Psoas muscle (tissue), 8 donors: ENCODE data around the gene CRISPLD2. TPM values are rescaled to one million over a fixed set of nuclear protein-coding genes. Genes with fewer than 3 reads are reported as not detected.
"Not testable (repeated sequence)": the region's sequence is repeated elsewhere in the genome, so short reads cannot be mapped to it uniquely, and the experiment has no call there.

Experiments used
- ATAC-seq, 4 donors: fragments of 200-7000 bp; cut with Tn5 transposase; one replicate each; pipeline ENCODE4 v1.9.1; 2020; ENCODE audit warnings: moderate library complexity in 3 of 4, mild to moderate bottlenecking in 2 of 4
- DNase-seq, 2 donors: peaks; one replicate each; pipeline ENCODE4 v3.0.0-alpha.2; 2020
- H3K27ac ChIP-seq: fragments of 200-600 bp; one replicate; pipeline ENCODE4 v1.8.0; 2022
- H3K27me3 ChIP-seq, 3 donors: fragments of 200-600 bp in 1 of 3; one replicate each; pipeline versions ENCODE4 v1.6.1 to v1.8.0; 2013 to 2022; ENCODE audit warnings: low read length in 2 of 3, mild to moderate bottlenecking in 2 of 3, moderate library complexity in 1 of 3; ENCODE audit not compliant: insufficient read depth in 3 of 3
- H3K36me3 ChIP-seq, 2 donors: fragments of 200-600 bp in 1 of 2; one replicate each; pipeline versions ENCODE4 v1.6.1 to v1.8.0; 2013 to 2022; ENCODE audit warnings: low read depth in 1 of 2, mild to moderate bottlenecking in 1 of 2, moderate library complexity in 1 of 2; ENCODE audit not compliant: insufficient read depth in 1 of 2
- H3K4me1 ChIP-seq: fragments of 200-600 bp; one replicate; pipeline ENCODE4 v1.8.0; 2022
- H3K4me3 ChIP-seq: fragments of 200-600 bp; one replicate; pipeline ENCODE4 v1.8.0; 2022; ENCODE audit warnings: mild to moderate bottlenecking
- H3K9me3 ChIP-seq: fragments of 200-600 bp; one replicate; pipeline ENCODE4 v1.8.0; 2022
- WGBS, 3 donors: extraction: QIAGEN DNeasy Blood & Tissue Kit; methylation state at CpG; one replicate each; pipeline versions ENCODE4 v1.1.6 to v1.1.7; 2013; 5-methylcytosine and 5-hydroxymethylcytosine counted together
- intact Hi-C, 2 donors: fragments of 100-400 bp; cut with DNase I; formaldehyde crosslinking; loops; one replicate each; pipeline versions ENCODE4 v1.11.0 to v1.14.2; 2022
- polyA plus RNA-seq, 3 donors: library from polyadenylated mRNA; stranded (reverse); fragments of 200-250 nt; gene quantifications; one replicate each; pipeline ENCODE4 v1.2.3, GENCODE V29; 2013
- total RNA-seq, 4 donors: library from RNA; stranded (reverse); fragmentation: NEBNext Ultra II Directional in 2 of 4; extraction: Animal tissue kit (Norgen Biotek cat#: 25700) in 2 of 4; gene quantifications; one replicate each; pipeline versions ENCODE4 v1.2.1 to v1.2.4, GENCODE V29; 2021 to 2023
- TF ChIP-seq, protein P1 (sequence below): fragments of 200-600 bp; IDR thresholded peaks from one replicate; pipeline ENCODE4 v1.8.0; 2022; ENCODE audit warnings: antibody characterized with exemption
- donor health status: healthy with polysubstance abuse.
- donor health status: DM: no; HTN: no; CAD: no; lungs with moderate emphysema.
- donor health status: Bipolar disorder and iron deficiency.
- donor health status: healthy.
- donor health status: DM: yes; HTN: yes; CAD: no.
- donor health status: DM: no; HTN: no; CAD: no.
- donor health status: DM: no; HTN: no; CAD: no.
- donor health status: DM: yes; HTN: yes; CAD: no.

The CRISPLD2 gene
- total and polyA plus RNA-seq, 7 donors = 7.1 to 28.6 (median 11.5) TPM

DNA sequence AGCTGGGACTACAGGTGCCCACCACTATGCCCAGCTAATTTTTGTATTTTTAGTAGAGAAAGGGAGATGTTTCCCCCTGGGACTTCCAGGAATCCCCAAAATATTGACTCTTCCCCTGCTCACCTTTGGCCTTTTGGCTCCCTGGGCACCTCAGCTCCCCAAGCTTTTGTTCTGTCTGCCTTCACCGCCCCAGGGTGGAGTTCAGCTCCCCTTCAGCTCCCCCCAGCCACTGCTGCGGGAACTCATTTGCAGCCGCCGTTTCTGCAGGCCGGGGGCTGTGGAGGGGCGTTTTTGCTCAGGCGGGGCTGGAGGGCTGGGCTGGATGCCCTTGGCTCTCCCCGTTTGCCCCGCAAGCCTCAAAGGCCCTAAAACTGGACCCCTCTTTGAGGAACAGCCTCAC lies 47.9 kb downstream of the CRISPLD2 start:
- Histone ChIP-seq H3K4me1 (peaks cover 7% of the 10 kb centered on the region), H3K27me3 (peaks cover 0 to 5% (median 3%) of the 10 kb centered on the region in 3 donors), H3K36me3 (no peaks in the 10 kb centered on the region), H3K4me3 (no peak overlapping the region), H3K27ac (no peak overlapping the region), H3K9me3 (no peaks in the 10 kb centered on the region)
- WGBS, 3 donors = 74 to 83% (median 83%) methylated on average over 9 of the region's 9 CpGs
- intact Hi-C loops = no loop called here
- TF ChIP-seq, protein P1, sequence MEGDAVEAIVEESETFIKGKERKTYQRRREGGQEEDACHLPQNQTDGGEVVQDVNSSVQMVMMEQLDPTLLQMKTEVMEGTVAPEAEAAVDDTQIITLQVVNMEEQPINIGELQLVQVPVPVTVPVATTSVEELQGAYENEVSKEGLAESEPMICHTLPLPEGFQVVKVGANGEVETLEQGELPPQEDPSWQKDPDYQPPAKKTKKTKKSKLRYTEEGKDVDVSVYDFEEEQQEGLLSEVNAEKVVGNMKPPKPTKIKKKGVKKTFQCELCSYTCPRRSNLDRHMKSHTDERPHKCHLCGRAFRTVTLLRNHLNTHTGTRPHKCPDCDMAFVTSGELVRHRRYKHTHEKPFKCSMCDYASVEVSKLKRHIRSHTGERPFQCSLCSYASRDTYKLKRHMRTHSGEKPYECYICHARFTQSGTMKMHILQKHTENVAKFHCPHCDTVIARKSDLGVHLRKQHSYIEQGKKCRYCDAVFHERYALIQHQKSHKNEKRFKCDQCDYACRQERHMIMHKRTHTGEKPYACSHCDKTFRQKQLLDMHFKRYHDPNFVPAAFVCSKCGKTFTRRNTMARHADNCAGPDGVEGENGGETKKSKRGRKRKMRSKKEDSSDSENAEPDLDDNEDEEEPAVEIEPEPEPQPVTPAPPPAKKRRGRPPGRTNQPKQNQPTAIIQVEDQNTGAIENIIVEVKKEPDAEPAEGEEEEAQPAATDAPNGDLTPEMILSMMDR = no peak
- ATAC-seq (no peak), DNase-seq (peak in 1 of 2 donors; percentile 30)

DNA sequence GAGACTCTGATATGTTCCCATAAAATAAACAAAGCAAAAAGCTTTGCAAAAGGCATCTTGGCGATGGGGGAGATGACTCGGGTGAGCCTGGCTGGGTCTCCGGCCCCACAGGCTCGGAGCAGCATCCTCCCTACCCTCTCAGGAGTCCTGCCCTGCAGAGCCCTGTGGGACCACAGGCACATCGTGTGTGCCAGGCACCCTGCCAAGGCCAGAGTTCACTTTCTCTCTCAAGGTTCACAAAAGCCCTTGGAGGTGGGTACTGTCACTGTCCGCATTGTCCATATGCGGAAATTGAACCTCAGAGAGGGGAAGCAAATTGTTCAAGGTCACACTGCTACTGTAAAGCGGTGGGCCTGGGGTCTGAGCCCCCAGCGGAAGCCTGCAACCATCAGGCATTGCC lies 48.5 kb downstream of the CRISPLD2 start:
- no peaks in the 10 kb centered on the region for H3K36me3 ChIP-seq

DNA sequence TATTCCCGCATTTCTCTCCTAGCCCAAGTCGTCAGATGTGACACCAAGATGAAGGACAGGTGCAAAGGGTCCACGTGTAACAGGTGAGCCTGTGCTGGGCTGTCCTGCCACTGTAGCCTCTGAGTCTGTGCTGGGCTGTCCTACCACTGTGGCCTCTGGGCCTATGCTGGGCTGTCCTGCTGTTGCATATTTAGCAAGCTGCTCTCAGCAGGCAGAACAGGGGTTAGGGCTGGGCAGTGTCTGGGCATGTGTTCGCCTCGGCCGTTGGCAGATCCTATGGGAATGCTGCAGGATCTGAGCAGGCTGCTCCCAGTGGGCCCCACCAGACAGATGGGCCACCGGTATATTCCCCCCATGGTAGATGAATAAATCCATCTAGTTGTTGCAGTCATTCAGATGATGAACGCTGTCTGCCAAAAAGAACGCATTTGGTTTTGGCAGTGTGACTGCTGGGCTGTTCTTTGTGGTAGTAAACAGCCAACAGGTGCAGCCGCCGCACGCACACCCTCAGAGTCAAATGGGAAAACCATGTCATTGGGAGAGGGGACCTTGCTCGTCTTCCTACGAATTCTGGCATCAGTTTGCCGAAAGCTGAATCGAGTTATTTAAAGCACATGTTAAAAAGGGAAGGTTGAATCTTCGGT lies 49.2 kb downstream of the CRISPLD2 start:
- H3K4me3 ChIP-seq = peak overlapping the region; percentile 6
- WGBS, 3 donors = 29 to 49% (median 42%) methylated on average over 17 of the region's 17 CpGs
- no peaks in the 10 kb centered on the region for H3K9me3 ChIP-seq
- ATAC-seq (peak; percentile 68 to 87 (median 80)), DNase-seq (peak in 1 of 2 donors; percentile 44)
- H3K27me3 ChIP-seq = peaks cover 0 to 2% (median 0%) of the 10 kb centered on the region in 3 donors
- intact Hi-C loops = no loop called here
- no peaks in the 10 kb centered on the region for H3K36me3 ChIP-seq
- peak overlapping the region; percentile 67 for H3K27ac ChIP-seq
- TF ChIP-seq, protein P1 = no peak
- H3K4me1 ChIP-seq = peaks cover 7% of the 10 kb centered on the region

More for the DNA sequence above, 48.5 kb downstream of the CRISPLD2 start:
- H3K4me3 ChIP-seq = no peak overlapping the region
- peaks cover 0 to 3% (median 2%) of the 10 kb centered on the region in 3 donors for H3K27me3 ChIP-seq
- TF ChIP-seq, protein P1 = no peak
- peak overlapping the region; percentile 67 for H3K27ac ChIP-seq
- intact Hi-C loops = no loop called here
- peak in 1 of 2 donors; percentile 36 for DNase-seq
- H3K9me3 ChIP-seq = no peaks in the 10 kb centered on the region
- H3K4me1 ChIP-seq = peaks cover 7% of the 10 kb centered on the region
- no peak for ATAC-seq
- 69 to 79% (median 77%) methylated on average over 9 of the region's 9 CpGs for WGBS, 3 donors

DNA sequence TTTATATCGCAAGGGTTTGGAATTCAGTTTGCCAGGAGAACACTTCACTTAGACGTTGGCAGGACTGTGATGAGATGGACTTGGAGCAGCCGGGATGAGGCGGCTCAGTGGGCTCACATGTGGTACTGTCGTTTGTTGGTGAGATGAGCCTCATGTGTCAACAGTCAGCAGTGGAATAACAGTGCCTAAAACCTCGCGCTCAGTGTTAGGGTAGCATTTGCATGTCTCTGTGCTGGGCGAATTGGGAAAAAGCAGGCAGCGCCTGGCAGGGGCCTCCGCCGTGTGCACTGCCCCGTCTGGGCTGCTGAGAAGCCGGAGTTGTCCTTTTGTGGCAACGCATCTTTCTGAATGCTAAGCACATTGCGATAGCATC lies 49.7 kb downstream of the CRISPLD2 start:
- Histone ChIP-seq H3K9me3 (no peaks in the 10 kb centered on the region), H3K4me3 (peak overlapping the region; percentile 6), H3K27ac (peak overlapping the region; percentile 67), H3K27me3 (no peaks in the 10 kb centered on the region), H3K4me1 (peaks cover 7% of the 10 kb centered on the region), H3K36me3 (no peaks in the 10 kb centered on the region)
- intact Hi-C loops = no loop called here
- DNase-seq (peak in 1 of 2 donors; percentile 20), ATAC-seq (peak; percentile 57 to 74 (median 63))
- TF ChIP-seq, protein P1 = no peak
- 37 to 61% (median 48%) methylated on average over 15 of the region's 15 CpGs for WGBS, 3 donors

DNA sequence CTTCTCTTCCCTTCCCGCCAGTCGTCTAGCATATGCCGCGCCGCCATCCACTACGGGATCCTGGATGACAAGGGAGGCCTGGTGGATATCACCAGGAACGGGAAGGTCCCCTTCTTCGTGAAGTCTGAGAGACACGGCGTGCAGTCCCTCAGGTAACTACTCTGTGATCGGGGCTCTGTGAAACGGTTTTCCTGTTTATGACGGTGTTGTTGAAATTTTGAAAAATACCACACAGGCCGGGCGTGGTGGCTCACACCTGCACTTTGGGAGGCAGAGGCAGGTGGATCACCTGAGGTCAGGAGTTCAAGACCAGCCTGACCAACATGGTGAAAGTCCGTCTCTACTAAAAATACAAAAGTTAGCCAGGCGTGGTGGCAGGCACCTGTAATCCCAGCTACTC lies 53.2 kb downstream of the CRISPLD2 start:
- H3K27ac ChIP-seq, H3K4me1 ChIP-seq, H3K4me3 ChIP-seq, ATAC-seq, H3K36me3 ChIP-seq, intact Hi-C loops, H3K27me3 ChIP-seq, H3K9me3 ChIP-seq: not testable (repeated sequence)
- DNase-seq = peak in 1 of 2 donors; percentile 26
- 93 to 96% (median 95%) methylated on average over 17 of the region's 17 CpGs for WGBS, 3 donors
